ENCODE results near the gene EHMT1. TPM values are rescaled to one million over a fixed set of nuclear protein-coding genes. Genes with fewer than 3 reads are reported as not detected.

EHMT1 gene
- polyA plus RNA-seq, 3 donors = 10.1 to 46.5 (median 15.0) TPM

- intact Hi-C loops (cut with micrococcal nuclease) = no loop called here
- H3K9me3 ChIP-seq (replicated peaks in 1 of 2; ENCODE audit: control insufficient read depth in 1 of 2, insufficient read depth in 1 of 2, low read length in 2 of 2) = no peaks in the 10 kb centered on the region
- H3K79me2 ChIP-seq (ENCODE audit: insufficient read depth, low read length) = peaks cover 17% of the 10 kb centered on the region
- H3K4me1 ChIP-seq (ENCODE audit: control insufficient read depth in 1 of 2, insufficient read depth in 2 of 2, low read length in 2 of 2) = peaks cover 17 to 23% of the 10 kb centered on the region in 2 donors
- Mint-ChIP-seq H3K4me1 (peaks cover 23% of the 10 kb centered on the region), H3K9me3 (no peaks in the 10 kb centered on the region), H3K4me3 (no peak overlapping the region), H3K27me3 (ENCODE audit: low read depth in 3 of 3) (peaks cover 0 to 2% (median 0%) of the 10 kb centered on the region in 3 donors), H3K36me3 (peaks cover 31 to 42% of the 10 kb centered on the region in 2 donors), H3K27ac (peak overlapping the region in 1 of 7 donors; percentile 55)
- H3K27me3 ChIP-seq (ENCODE audit: control insufficient read depth in 2 of 2, insufficient read depth in 2 of 2, low read length in 2 of 2) = no peaks in the 10 kb centered on the region
- H3K4me3 ChIP-seq (replicated peaks in 1 of 3; ENCODE audit: low read depth in 2 of 3, low read length in 3 of 3) = no peak overlapping the region
- no peak overlapping the region for H3K27ac ChIP-seq (ENCODE audit: low read depth in 1 of 2, low read length in 2 of 2)
- no peak for DNase-seq
- H2AFZ ChIP-seq (ENCODE audit: insufficient read depth, low read depth, low read length, poor library complexity, severe bottlenecking) = no peak overlapping the region
- no peak overlapping the region for H3K9ac ChIP-seq (ENCODE audit: insufficient read depth, low read length, poor library complexity, severe bottlenecking)
- H3K4me2 ChIP-seq (replicated peaks; ENCODE audit: extremely low read depth, low read length, poor library complexity, severe bottlenecking) = no peak overlapping the region
- peaks cover 10% of the 10 kb centered on the region for H4K20me1 ChIP-seq (ENCODE audit: insufficient read depth, low read length)
- 93% methylated on average over 11 of the region's 22 CpGs for WGBS (ENCODE audit: insufficient coverage)
- TF ChIP-seq CTCF (IDR thresholded peaks at IDR 0.05) = no peak
- H3K36me3 ChIP-seq (replicated peaks in 1 of 2; ENCODE audit: control insufficient read depth in 1 of 2, insufficient read depth in 2 of 2, low read length in 2 of 2) = peaks cover 15 to 34% of the 10 kb centered on the region in 2 donors
These were observed 37.2 kb upstream of the EHMT1 start for GRCh38 chr9:137581361-137582285.

- no peak overlapping the region for H3K4me2 ChIP-seq (replicated peaks; ENCODE audit: extremely low read depth, low read length, poor library complexity, severe bottlenecking)
- H3K27me3 ChIP-seq (ENCODE audit: control insufficient read depth in 2 of 2, insufficient read depth in 2 of 2, low read length in 2 of 2) = no peaks in the 10 kb centered on the region
- Mint-ChIP-seq H3K36me3 (peaks cover 39 to 50% of the 10 kb centered on the region in 2 donors), H3K4me3 (no peak overlapping the region), H3K4me1 (peaks cover 15% of the 10 kb centered on the region), H3K27me3 (ENCODE audit: low read depth in 3 of 3) (peaks cover 0 to 2% (median 0%) of the 10 kb centered on the region in 3 donors), H3K27ac (peak overlapping the region in 2 of 7 donors; percentile 42 to 55), H3K9me3 (no peaks in the 10 kb centered on the region)
- intact Hi-C loops (cut with micrococcal nuclease) = no loop called here
- DNase-seq = no peak
- no peak overlapping the region for H3K9ac ChIP-seq (ENCODE audit: insufficient read depth, low read length, poor library complexity, severe bottlenecking)
- 91% methylated on average over 20 of the region's 20 CpGs for WGBS (ENCODE audit: insufficient coverage)
- peaks cover 6% of the 10 kb centered on the region for H4K20me1 ChIP-seq (ENCODE audit: insufficient read depth, low read length)
- peak; percentile 53 for TF ChIP-seq CTCF (IDR thresholded peaks at IDR 0.05)
- no peak overlapping the region for H3K27ac ChIP-seq (ENCODE audit: low read depth in 1 of 2, low read length in 2 of 2)
- no peak overlapping the region for H3K4me3 ChIP-seq (replicated peaks in 1 of 3; ENCODE audit: low read depth in 2 of 3, low read length in 3 of 3)
- H3K4me1 ChIP-seq (ENCODE audit: control insufficient read depth in 1 of 2, insufficient read depth in 2 of 2, low read length in 2 of 2) = peaks cover 15 to 17% of the 10 kb centered on the region in 2 donors
- no peak overlapping the region for H2AFZ ChIP-seq (ENCODE audit: insufficient read depth, low read depth, low read length, poor library complexity, severe bottlenecking)
- H3K79me2 ChIP-seq (ENCODE audit: insufficient read depth, low read length) = peaks cover 10% of the 10 kb centered on the region
- H3K9me3 ChIP-seq (replicated peaks in 1 of 2; ENCODE audit: control insufficient read depth in 1 of 2, insufficient read depth in 1 of 2, low read length in 2 of 2) = no peaks in the 10 kb centered on the region
- H3K36me3 ChIP-seq (replicated peaks in 1 of 2; ENCODE audit: control insufficient read depth in 1 of 2, insufficient read depth in 2 of 2, low read length in 2 of 2) = peaks cover 23 to 41% of the 10 kb centered on the region in 2 donors
These were observed 36.4 kb upstream of the EHMT1 start for GRCh38 chr9:137582286-137582860.
